Gastrocnemius medialis (tissue), 4 donors: ENCODE measurements around the gene POLR3A. TPM values are rescaled to one million over a fixed set of nuclear protein-coding genes. Genes with fewer than 3 reads are reported as not detected.
A peak's percentile ranks its signal among the peaks of the same experiment; 100 is the strongest.
"Not testable (repeated sequence)": the region's sequence is repeated elsewhere in the genome, so short reads cannot be mapped to it uniquely, and the experiment has no call there.

Source experiments
- ATAC-seq, 2 donors: fragments of 150-250 bp; one replicate each; pipeline ENCODE4 v1.9.1; 2016
- DNase-seq, 2 donors: peaks; one replicate each; pipeline ENCODE4 v3.0.0-alpha.2; 2019
- H3K27ac ChIP-seq, 4 donors: fragments of 200-600 bp; sonication (generic); 1 replicate in 1 of 4; 2 replicates in 3 of 4; pipeline ENCODE4 v1.5.1; 2016 to 2018; ENCODE audit warnings: mild to moderate bottlenecking in 2 of 4, moderate library complexity in 1 of 4
- H3K27me3 ChIP-seq, 3 donors: fragments of 200-600 bp; sonication (generic) in 2 of 3; 1 replicate in 1 of 3; 2 replicates in 2 of 3; pipeline versions ENCODE4 v1.5.1 to v1.6.0; 2016 to 2019; ENCODE audit warnings: mild to moderate bottlenecking in 1 of 3, moderate library complexity in 1 of 3
- H3K36me3 ChIP-seq, 2 donors: fragments of 200-600 bp; sonication (generic) in 1 of 2; one replicate each; pipeline ENCODE4 v1.5.1; 2017 to 2018
- H3K4me1 ChIP-seq, 2 donors: fragments of 200-600 bp; sonication (generic) in 1 of 2; one replicate each; pipeline ENCODE4 v1.5.1; 2016 to 2017; ENCODE audit warnings: mild to moderate bottlenecking in 2 of 2
- H3K4me3 ChIP-seq, 4 donors: fragments of 200-600 bp; sonication (generic) in 3 of 4; 1 replicate in 1 of 4; 2 replicates in 3 of 4; pipeline ENCODE4 v1.5.1; 2016 to 2019; ENCODE audit warnings: mild to moderate bottlenecking in 2 of 4
- H3K9me3 ChIP-seq, 3 donors: fragments of 200-600 bp; sonication (generic) in 2 of 3; 1 replicate in 1 of 3; 2 replicates in 2 of 3; pipeline ENCODE4 v1.5.1; 2016 to 2019
- CTCF ChIP-seq, 5 experiments: fragments of 450-650 bp in 3 of 5; fragments of 200-600 bp in 2 of 5; sonication (generic) in 2 of 5; IDR thresholded peaks in 4 of 5; conservative IDR thresholded peaks in 1 of 5; 1 replicate in 4 of 5; 2 replicates in 1 of 5; pipeline ENCODE4 v1.5.1; 2016 to 2019; ENCODE audit warnings: antibody characterized with exemption in 5 of 5, mild to moderate bottlenecking in 3 of 5, moderate library complexity in 3 of 5
- POLR2A ChIP-seq, 2 donors: fragments of 450-650 bp; IDR thresholded peaks; one replicate each; pipeline ENCODE4 v1.6.1; 2017; ENCODE audit warnings: antibody characterized with exemption in 2 of 2, mild to moderate bottlenecking in 2 of 2, moderate library complexity in 2 of 2
- in situ Hi-C, 4 donors: fragments of 200-750 bp; cut with MboI; loops; one replicate each; pipeline versions ENCODE4 v1.15.0 to v1.8.0; 2017; ENCODE audit warnings: low sequenced_read_pairs in 4 of 4
- intact Hi-C: fragments of 100-400 bp; cut with DNase I; formaldehyde crosslinking; loops from one replicate; pipeline ENCODE4 v1.15.1; 2023; ENCODE audit warnings: low total_unique reads
- total RNA-seq, 4 donors: library from RNA; depleted of rRNA; stranded (reverse); fragments of >200 nt; gene quantifications; one replicate each; pipeline versions ENCODE4 v1.1.0 to v1.2.3, GENCODE V29; 2016

Gene POLR3A
- total RNA-seq, 4 donors from 2014 or later: 11.0 to 17.4 (median 15.5) TPM

DNA sequence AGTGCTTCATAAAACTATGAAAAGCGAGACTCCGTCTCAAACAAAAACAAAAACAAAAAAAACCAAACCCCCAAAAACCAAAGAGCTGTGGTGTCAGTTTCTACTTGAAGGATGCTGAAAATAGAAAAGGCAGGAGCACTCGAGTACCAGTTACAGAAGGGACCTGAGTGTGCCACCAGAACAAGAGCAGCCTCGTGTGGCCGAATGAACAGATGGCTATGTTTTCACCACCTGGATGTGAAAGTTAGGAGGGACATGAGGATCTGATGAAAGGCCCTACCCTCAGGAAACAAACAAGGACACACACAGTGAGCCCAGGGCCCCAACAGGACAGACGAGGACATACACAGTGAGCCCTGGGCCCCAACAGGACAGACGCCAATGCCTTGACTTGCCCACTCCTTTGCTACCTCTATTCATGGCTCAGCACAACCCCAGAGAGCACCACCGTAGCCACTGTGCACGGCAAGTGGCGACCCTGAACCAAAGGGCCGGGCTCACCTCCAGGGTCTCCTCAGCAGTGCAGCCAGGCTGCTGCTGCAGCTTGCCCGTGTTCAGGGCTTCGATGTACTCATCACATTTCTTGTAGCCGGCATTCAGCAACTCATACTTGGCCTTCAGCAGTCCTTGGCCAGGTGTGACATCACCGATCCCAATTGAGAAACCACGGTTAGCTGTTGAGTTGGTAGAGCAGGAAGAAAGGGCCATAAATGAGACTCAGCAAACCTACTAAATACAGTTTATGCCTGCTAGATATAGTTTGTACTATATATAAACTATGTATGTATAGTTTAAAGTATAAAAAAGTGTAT lies 24.9 kb downstream of the POLR3A start:
- peak; percentile 46 to 74 for DNase-seq
- H3K4me1 ChIP-seq: peaks cover 6 to 55% of the 10 kb centered on the region in 2 donors
- H3K4me3 ChIP-seq: no peak overlapping the region
- intact Hi-C loops: loop anchor here (1.0 to 5.0 kb wide), 3 partner anchors 97 to 158 kb away; no protein-coding TSS in a partner anchor
- no peaks in the 10 kb centered on the region for H3K27me3 ChIP-seq
- TF ChIP-seq POLR2A (IDR thresholded peaks at IDR 0.05): no peak
- TF ChIP-seq CTCF (IDR thresholded peaks at IDR 0.05 in 4 of 5, conservative IDR thresholded peaks at IDR 0.05 in 1 of 5): peak in 4 of 5 experiments; percentile 20 to 60 (median 52)
- H3K27ac ChIP-seq: peak overlapping the region; percentile 77 to 89 (median 87)
- in situ Hi-C loops: loop anchor here (5.0 to 10.0 kb wide), 2 partner anchors 157 to 160 kb away; no protein-coding TSS in a partner anchor
- peak; percentile 64 to 68 for ATAC-seq
- no peaks in the 10 kb centered on the region for H3K9me3 ChIP-seq
- H3K36me3 ChIP-seq: peaks cover 0 to 55% of the 10 kb centered on the region in 2 donors

DNA sequence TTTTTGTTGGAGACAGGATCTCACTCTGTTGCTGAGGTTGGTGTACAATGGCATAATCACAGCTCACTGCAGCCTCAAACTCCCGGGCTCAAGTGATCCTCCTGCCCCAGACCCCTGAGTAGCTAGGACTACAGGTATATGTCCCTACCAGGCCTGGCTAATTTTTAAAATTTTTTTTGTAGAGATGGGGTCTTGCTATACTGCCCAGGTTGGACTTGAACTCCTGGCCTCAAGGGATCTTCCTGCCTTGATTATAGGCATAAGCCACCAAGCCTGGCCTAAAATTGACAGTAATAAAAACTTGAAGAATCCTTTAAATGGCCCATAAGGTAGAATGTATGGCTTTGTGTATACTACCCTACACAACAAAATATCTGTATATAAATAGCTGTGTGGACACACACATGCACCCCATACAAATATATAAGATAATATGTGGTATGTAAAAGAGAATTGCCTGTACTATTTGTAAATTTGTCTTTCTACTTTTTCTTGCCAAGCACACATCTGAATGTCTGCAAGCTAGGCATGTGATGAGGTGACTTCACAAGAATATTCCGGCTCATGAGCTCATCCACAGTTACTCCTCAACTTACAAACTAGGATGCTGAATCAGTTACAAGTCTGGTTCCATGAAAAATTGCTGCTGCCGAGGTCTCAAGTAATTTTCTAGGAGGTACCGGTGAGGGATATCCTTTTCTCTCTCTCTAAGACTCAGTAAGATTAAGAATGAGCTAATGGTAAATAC lies 26.6 kb downstream of the POLR3A start:
- Histone ChIP-seq H3K4me3 (no peak overlapping the region), H3K27ac (peak overlapping the region; percentile 77 to 89 (median 87)), H3K36me3 (peaks cover 0 to 60% of the 10 kb centered on the region in 2 donors), H3K4me1 (peaks cover 6 to 51% of the 10 kb centered on the region in 2 donors), H3K27me3 (no peaks in the 10 kb centered on the region), H3K9me3 (no peaks in the 10 kb centered on the region)
- no peak for TF ChIP-seq CTCF (IDR thresholded peaks at IDR 0.05 in 4 of 5, conservative IDR thresholded peaks at IDR 0.05 in 1 of 5)
- peak in 1 of 2 donors; percentile 50 for TF ChIP-seq POLR2A (IDR thresholded peaks at IDR 0.05)
- DNase-seq (no peak), ATAC-seq (peak; percentile 66 to 76)
- intact Hi-C loops (loop anchor here (5.0 kb wide), 2 partner anchors 95 to 110 kb away; no protein-coding TSS in a partner anchor), in situ Hi-C loops (loop anchor here in 3 of 4 donors (5.0 to 10.0 kb wide), 2 partner anchors 155 to 158 kb away; no protein-coding TSS in a partner anchor)

GRCh38 chr10:78000956-78001472 lies 28.3 kb downstream of the POLR3A start:
- TF ChIP-seq POLR2A (IDR thresholded peaks at IDR 0.05) (no peak), CTCF (IDR thresholded peaks at IDR 0.05 in 4 of 5, conservative IDR thresholded peaks at IDR 0.05 in 1 of 5) (no peak)
- H3K9me3 ChIP-seq: no peaks in the 10 kb centered on the region
- ATAC-seq (peak; percentile 33 to 38), DNase-seq (peak; percentile 34 to 63)
- H3K27me3 ChIP-seq: no peaks in the 10 kb centered on the region
- in situ Hi-C loops: loop anchor here in 3 of 4 donors (5.0 to 10.0 kb wide), 2 partner anchors 154 to 156 kb away; no protein-coding TSS in a partner anchor
- H3K36me3 ChIP-seq: peaks cover 0 to 46% of the 10 kb centered on the region in 2 donors
- H3K27ac ChIP-seq: peak overlapping the region; percentile 77 to 89 (median 87)
- intact Hi-C loops: loop anchor here (1.0 to 5.0 kb wide), 4 partner anchors 75 to 155 kb away; partner anchors contain the start of gene DLG5
- H3K4me1 ChIP-seq: peaks cover 6 to 51% of the 10 kb centered on the region in 2 donors
- H3K4me3 ChIP-seq: no peak overlapping the region

DNA sequence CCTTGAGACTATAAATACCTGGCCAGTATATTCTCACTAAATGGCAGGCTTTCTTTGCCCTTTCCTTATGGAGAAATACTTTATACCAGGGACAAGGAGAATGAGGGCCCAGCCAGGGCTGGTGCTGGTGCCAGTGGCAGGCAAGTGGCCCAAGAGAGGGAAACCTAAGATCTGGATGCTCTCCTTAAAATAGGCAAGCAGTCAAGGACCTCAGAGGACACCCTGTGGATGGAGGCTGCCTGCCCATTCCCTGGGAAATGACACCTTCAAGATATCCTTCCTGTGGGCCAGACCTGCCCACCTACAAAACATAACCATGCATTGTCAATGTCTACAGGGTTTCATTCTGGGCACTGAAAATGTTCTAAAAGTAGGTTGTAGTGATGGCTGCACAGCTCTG lies 29.1 kb downstream of the POLR3A start:
- DNase-seq: peak; percentile 64 to 84
- H3K27ac ChIP-seq: peak overlapping the region; percentile 77 to 89 (median 87)
- no peaks in the 10 kb centered on the region for H3K27me3 ChIP-seq
- peak; percentile 85 to 88 for ATAC-seq
- peaks cover 6 to 51% of the 10 kb centered on the region in 2 donors for H3K4me1 ChIP-seq
- TF ChIP-seq POLR2A (IDR thresholded peaks at IDR 0.05) (no peak), CTCF (IDR thresholded peaks at IDR 0.05 in 4 of 5, conservative IDR thresholded peaks at IDR 0.05 in 1 of 5) (peak in 4 of 5 experiments; percentile 19 to 45 (median 28))
- peaks cover 0 to 38% of the 10 kb centered on the region in 2 donors for H3K36me3 ChIP-seq
- in situ Hi-C loops (loop anchor here in 3 of 4 donors (5.0 to 10.0 kb wide), 2 partner anchors 153 to 155 kb away; no protein-coding TSS in a partner anchor), intact Hi-C loops (loop anchor here (1.0 to 5.0 kb wide), 4 partner anchors 74 to 154 kb away; partner anchors contain the start of gene DLG5)
- H3K4me3 ChIP-seq: no peak overlapping the region
- no peaks in the 10 kb centered on the region for H3K9me3 ChIP-seq

DNA sequence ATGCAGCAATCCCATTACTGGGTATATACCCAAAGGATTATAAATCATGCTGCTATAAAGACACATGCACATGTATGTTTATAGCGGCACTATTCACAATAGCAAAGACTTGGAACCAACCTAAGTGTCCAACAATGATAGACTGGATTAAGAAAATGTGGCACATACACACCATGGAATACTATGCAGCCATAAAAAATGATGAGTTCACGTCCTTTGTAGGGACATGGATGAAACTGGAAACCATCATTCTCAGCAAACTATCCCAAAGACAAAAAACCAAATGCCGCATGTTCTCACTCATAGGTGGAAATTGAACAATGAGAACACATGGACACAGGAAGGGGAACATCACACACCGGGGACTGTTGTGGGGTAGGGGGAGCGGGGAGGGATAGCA lies 30.5 kb downstream of the POLR3A start:
- H3K9me3 ChIP-seq, DNase-seq, H3K4me3 ChIP-seq, in situ Hi-C loops, intact Hi-C loops, H3K27me3 ChIP-seq, ATAC-seq: not testable (repeated sequence)
- Histone ChIP-seq H3K27ac (peak overlapping the region in 2 of 4 donors; percentile 86 to 88), H3K4me1 (peaks cover 6 to 40% of the 10 kb centered on the region in 2 donors), H3K36me3 (peaks cover 0 to 32% of the 10 kb centered on the region in 2 donors)
